ENCODE data around the gene GNMT.
"Not testable (repeated sequence)": the region's sequence is repeated elsewhere in the genome, so short reads cannot be mapped to it uniquely, and the experiment has no call there.

The GNMT gene

DNA sequence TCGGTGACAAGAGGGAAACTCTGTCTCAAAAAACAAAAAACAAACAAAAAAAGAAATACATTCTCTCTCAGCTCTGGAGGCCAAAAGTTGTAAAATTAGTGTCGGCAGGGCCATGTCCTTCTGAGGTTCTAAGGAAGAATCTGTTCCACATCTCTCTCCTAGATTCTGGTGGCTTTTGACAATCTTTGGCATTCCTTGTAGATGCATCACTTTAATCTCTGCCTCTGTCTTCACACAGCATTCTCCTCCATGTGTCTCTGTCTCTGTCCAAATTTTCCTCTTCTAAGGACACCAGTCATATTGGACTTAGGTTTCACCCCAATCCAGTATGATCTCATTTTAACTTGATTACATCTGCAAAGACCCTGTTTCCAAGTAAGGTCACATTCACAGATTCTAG, 32.9 kb downstream of the GNMT start:
- Histone ChIP-seq H3K4me3 (IDR thresholded peaks at IDR 0.05; ENCODE audit: insufficient read depth, low read depth, low read length) (no peak overlapping the region), H3K27ac (no peak overlapping the region), H4K20me1 (ENCODE audit: insufficient read depth) (no peaks in the 10 kb centered on the region), H3K4me2 (no peak overlapping the region), H3K36me3 (ENCODE audit: insufficient read depth) (no peaks in the 10 kb centered on the region), H3K9ac (no peak overlapping the region), H3K79me2 (ENCODE audit: insufficient read depth, low read depth) (no peaks in the 10 kb centered on the region), H2AFZ (ENCODE audit: low read depth) (no peak overlapping the region), H3K27me3 (ENCODE audit: insufficient read depth, low read depth) (no peaks in the 10 kb centered on the region), H3K4me1 (ENCODE audit: low read depth, poor library complexity, severe bottlenecking) (no peaks in the 10 kb centered on the region)
- TF ChIP-seq, protein P1, sequence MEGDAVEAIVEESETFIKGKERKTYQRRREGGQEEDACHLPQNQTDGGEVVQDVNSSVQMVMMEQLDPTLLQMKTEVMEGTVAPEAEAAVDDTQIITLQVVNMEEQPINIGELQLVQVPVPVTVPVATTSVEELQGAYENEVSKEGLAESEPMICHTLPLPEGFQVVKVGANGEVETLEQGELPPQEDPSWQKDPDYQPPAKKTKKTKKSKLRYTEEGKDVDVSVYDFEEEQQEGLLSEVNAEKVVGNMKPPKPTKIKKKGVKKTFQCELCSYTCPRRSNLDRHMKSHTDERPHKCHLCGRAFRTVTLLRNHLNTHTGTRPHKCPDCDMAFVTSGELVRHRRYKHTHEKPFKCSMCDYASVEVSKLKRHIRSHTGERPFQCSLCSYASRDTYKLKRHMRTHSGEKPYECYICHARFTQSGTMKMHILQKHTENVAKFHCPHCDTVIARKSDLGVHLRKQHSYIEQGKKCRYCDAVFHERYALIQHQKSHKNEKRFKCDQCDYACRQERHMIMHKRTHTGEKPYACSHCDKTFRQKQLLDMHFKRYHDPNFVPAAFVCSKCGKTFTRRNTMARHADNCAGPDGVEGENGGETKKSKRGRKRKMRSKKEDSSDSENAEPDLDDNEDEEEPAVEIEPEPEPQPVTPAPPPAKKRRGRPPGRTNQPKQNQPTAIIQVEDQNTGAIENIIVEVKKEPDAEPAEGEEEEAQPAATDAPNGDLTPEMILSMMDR (conservative IDR thresholded peaks at IDR 0.05; ENCODE audit: low read depth, low read length): no peak

DNA sequence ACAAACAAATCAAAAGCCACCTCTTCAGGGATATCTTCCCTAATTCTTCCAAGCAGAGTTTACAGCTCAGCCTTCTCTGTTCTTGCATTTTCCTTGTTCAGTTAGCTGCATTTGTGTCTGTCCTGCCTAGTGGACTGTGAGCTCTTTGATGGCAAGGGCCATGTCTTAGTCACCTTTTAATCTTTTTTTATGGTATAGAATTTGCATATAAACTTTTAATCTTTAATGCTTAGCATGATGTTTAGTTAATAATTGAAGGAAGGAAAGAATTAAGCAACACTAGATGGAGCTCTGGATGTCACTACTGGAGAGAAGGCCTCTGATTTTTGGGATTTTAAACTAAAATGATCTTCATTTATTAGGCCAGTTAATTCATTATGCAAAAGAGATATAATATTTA, 36.0 kb downstream of the GNMT start:
- Histone ChIP-seq H3K27ac (no peak overlapping the region), H3K4me3 (IDR thresholded peaks at IDR 0.05; ENCODE audit: insufficient read depth, low read depth, low read length) (no peak overlapping the region), H2AFZ (ENCODE audit: low read depth) (no peak overlapping the region), H3K4me1 (ENCODE audit: low read depth, poor library complexity, severe bottlenecking) (no peaks in the 10 kb centered on the region), H3K27me3 (ENCODE audit: insufficient read depth, low read depth) (no peaks in the 10 kb centered on the region), H4K20me1 (ENCODE audit: insufficient read depth) (no peaks in the 10 kb centered on the region), H3K36me3 (ENCODE audit: insufficient read depth) (no peaks in the 10 kb centered on the region), H3K79me2 (ENCODE audit: insufficient read depth, low read depth) (no peaks in the 10 kb centered on the region), H3K9ac (no peak overlapping the region), H3K4me2 (no peak overlapping the region)
- TF ChIP-seq, protein P1 (conservative IDR thresholded peaks at IDR 0.05; ENCODE audit: low read depth, low read length): no peak

DNA sequence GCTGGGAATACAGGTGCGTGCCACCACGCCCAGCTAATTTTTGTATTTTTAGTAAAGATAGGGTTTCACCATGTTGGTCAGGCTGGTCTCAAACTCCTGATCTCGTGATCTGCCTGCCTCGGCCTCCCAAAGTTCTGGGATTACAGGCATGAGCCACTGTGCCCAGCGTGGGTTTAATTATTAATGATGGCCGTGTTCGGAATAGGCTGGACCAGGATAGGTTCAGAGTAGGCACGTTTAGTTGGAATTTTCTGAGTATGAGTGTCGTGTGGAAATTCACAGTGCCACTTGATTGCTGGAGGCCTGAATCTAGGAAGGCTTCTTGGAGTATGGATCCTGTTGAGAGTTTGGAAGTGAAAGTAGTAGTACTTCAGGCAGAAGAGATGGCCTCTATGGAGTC, 37.7 kb downstream of the GNMT start:
- not testable (repeated sequence) for H3K4me2 ChIP-seq; H3K4me1 ChIP-seq (ENCODE audit: low read depth, poor library complexity, severe bottlenecking); H4K20me1 ChIP-seq (ENCODE audit: insufficient read depth); H3K4me3 ChIP-seq (IDR thresholded peaks at IDR 0.05; ENCODE audit: insufficient read depth, low read depth, low read length); H3K27ac ChIP-seq; H3K9ac ChIP-seq; H2AFZ ChIP-seq (ENCODE audit: low read depth); H3K27me3 ChIP-seq (ENCODE audit: insufficient read depth, low read depth); H3K36me3 ChIP-seq (ENCODE audit: insufficient read depth); H3K79me2 ChIP-seq (ENCODE audit: insufficient read depth, low read depth)

DNA sequence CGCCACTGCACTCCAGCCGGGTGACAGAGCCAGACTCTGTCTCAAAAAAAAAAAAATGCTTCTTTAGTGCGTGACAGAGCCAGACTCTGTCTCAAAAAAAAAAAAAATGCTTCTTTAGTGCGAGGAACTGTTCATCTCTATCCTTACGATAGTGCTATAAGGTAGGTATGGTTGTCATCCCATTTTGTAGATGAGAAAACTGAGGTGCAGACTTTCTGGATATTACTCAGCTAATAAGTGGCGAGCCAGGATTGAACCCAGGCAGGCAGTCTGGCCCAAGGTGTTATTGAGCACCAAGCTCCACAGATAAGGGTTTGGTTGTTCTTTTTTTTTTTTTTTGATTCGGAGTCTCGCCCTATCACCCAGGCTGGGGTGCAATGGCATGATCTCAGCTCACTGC, 41.3 kb downstream of the GNMT start:
- Histone ChIP-seq H2AFZ (ENCODE audit: low read depth) (no peak overlapping the region), H3K9ac (no peak overlapping the region), H3K79me2 (ENCODE audit: insufficient read depth, low read depth) (no peaks in the 10 kb centered on the region), H3K27me3 (ENCODE audit: insufficient read depth, low read depth) (no peaks in the 10 kb centered on the region), H3K36me3 (ENCODE audit: insufficient read depth) (no peaks in the 10 kb centered on the region), H3K4me2 (no peak overlapping the region), H3K27ac (no peak overlapping the region), H4K20me1 (ENCODE audit: insufficient read depth) (no peaks in the 10 kb centered on the region), H3K4me3 (IDR thresholded peaks at IDR 0.05; ENCODE audit: insufficient read depth, low read depth, low read length) (no peak overlapping the region), H3K4me1 (ENCODE audit: low read depth, poor library complexity, severe bottlenecking) (no peaks in the 10 kb centered on the region)
- TF ChIP-seq, protein P1 (conservative IDR thresholded peaks at IDR 0.05; ENCODE audit: low read depth, low read length): no peak

DNA sequence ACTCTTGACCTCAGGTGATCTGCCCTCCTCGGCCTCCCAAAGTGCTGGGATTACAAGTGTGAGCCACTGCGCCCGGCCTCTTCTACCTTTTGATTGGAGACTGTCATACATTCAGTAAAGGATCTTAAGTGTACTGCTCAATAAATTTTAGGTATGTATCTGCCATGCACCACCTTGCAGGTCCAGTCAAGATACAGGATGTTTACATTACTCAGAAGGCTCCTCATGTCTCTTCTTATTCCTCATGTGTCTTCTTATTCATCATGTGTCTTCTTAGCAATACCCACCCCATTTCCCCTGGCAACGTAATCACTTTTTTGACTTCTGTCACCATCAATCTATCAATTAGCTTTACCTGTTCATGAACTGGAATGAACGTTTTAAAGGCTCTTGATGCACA, 45.3 kb downstream of the GNMT start:
- Histone ChIP-seq H4K20me1 (ENCODE audit: insufficient read depth) (no peaks in the 10 kb centered on the region), H3K79me2 (ENCODE audit: insufficient read depth, low read depth) (no peaks in the 10 kb centered on the region), H3K9ac (no peak overlapping the region), H3K27ac (no peak overlapping the region), H3K27me3 (ENCODE audit: insufficient read depth, low read depth) (no peaks in the 10 kb centered on the region), H3K36me3 (ENCODE audit: insufficient read depth) (no peaks in the 10 kb centered on the region), H3K4me2 (no peak overlapping the region), H3K4me1 (ENCODE audit: low read depth, poor library complexity, severe bottlenecking) (no peaks in the 10 kb centered on the region), H2AFZ (ENCODE audit: low read depth) (no peak overlapping the region), H3K4me3 (IDR thresholded peaks at IDR 0.05; ENCODE audit: insufficient read depth, low read depth, low read length) (no peak overlapping the region)
- TF ChIP-seq, protein P1 (conservative IDR thresholded peaks at IDR 0.05; ENCODE audit: low read depth, low read length): no peak
